Measurements from ENCODE around the gene COL6A6.
"Not testable (repeated sequence)": the region's sequence is repeated elsewhere in the genome, so short reads cannot be mapped to it uniquely, and the experiment has no call there.

Gene COL6A6

GRCh38 chr3:130529486-130530215, 12.7 kb downstream of the COL6A6 start:
- DNase-seq (ENCODE audit: low spot score), result no peak

- DNase-seq (ENCODE audit: low spot score), result no peak
Observed at GRCh38 chr3:130533247-130533646, 16.3 kb downstream of the COL6A6 start.

- no peak for DNase-seq (ENCODE audit: low spot score)
Observed at GRCh38 chr3:130537673-130538304, 20.8 kb downstream of the COL6A6 start.

- no peak for DNase-seq (ENCODE audit: low spot score)
Observed at GRCh38 chr3:130539005-130539404, 22.0 kb downstream of the COL6A6 start.

GRCh38 chr3:130543322-130543721, 26.3 kb downstream of the COL6A6 start:
- no peak for DNase-seq (ENCODE audit: low spot score)

- no peak for DNase-seq (ENCODE audit: low spot score)
Observed at GRCh38 chr3:130546920-130547679, 30.1 kb downstream of the COL6A6 start.

GRCh38 chr3:130547680-130548065, 30.7 kb downstream of the COL6A6 start:
- DNase-seq (ENCODE audit: low spot score), result not testable (repeated sequence)

- DNase-seq (ENCODE audit: low spot score), result no peak
Observed at GRCh38 chr3:130548356-130548755, 31.4 kb downstream of the COL6A6 start.

- DNase-seq (ENCODE audit: low spot score), result no peak
Observed at GRCh38 chr3:130557336-130558035, 40.5 kb downstream of the COL6A6 start.

- no peak for DNase-seq (ENCODE audit: low spot score)
Observed at GRCh38 chr3:130558366-130558765, 41.4 kb downstream of the COL6A6 start.

- no peak for DNase-seq (ENCODE audit: low spot score)
Observed at GRCh38 chr3:130565224-130565623, 48.2 kb downstream of the COL6A6 start.

All from HuH-7.5 (cell line).